Effector CD4-positive, alpha-beta T cell (primary cell): ENCODE measurements around the gene BLM.

Experiments used
- DNase-seq: peaks from one replicate; pipeline ENCODE4 v3.0.0-alpha.2; 2020

BLM gene

DNA sequence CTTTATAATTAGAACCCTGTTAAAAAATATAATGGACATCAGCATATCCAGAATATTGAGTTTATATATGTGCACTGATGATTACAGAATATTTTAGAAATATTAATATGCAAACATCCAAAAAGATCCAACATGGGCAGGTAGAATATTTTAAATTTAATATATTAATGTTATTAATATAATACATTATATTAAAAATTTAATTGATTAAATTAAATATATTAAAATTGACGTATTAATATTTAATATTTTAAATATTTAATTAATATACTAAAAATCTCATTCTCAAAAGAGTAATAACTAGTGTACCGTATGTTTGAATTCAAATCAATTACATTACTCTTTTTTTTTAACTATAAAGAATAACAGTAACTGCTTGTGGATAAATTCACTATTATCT lies 77.4 kb downstream of the BLM start:
- no peak for DNase-seq

- DNase-seq, result no peak
Measured at GRCh38 chr15:90799639-90800170, 82.6 kb downstream of the BLM start.

DNA sequence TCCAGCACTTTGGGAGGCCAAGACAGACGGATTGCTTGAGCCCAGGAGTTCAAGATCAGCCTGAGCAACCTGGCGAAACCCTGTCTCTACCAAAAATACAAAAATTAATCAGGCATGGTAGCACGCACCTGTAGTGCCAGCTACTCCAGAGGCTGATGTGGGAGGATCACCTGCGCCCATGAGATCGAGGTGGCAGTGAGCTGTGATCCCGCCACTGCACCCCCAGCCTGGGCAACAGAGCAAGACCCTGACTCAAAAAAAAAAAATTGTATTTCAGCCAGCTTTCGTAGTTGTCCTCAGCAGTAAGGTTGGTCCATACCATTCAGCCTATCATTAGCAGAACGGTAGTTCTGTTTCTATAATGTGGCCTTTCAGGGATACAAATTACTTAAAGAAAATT lies 84.7 kb downstream of the BLM start:
- DNase-seq, result no peak

DNA sequence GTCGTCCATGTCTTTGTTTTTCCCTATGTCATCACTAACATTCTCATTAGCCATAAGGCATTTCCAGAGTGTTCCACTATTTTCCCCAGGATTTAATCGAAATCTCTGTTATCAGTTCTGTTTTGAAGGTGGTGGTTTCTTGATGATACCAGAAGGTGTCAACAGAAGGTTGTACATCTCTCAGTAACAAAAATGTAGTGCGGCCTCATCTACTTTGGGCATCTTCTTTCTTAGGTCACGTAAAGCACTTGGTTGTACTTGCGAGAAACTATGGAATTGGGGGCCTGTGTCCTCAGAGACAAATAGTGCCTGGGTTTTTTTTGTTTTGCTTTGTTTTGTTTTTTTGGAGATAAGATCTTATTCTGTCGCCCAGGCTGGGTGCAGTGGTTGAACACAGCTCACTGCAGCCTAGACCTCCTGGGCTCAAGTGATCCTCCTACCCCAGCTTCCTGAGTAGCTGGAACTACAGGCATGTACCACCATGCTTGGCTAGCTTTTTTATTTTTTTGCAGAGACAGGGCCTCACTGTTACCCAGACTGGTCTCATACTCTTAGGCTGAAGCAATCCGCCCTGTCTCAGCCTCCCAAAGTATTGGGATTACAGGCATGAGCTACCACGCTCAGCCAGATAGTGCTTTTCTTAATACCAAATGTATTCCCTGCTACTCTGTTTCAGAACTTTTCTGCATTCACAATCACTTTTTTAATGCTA lies 90.1 kb downstream of the BLM start:
- DNase-seq, result no peak

DNA sequence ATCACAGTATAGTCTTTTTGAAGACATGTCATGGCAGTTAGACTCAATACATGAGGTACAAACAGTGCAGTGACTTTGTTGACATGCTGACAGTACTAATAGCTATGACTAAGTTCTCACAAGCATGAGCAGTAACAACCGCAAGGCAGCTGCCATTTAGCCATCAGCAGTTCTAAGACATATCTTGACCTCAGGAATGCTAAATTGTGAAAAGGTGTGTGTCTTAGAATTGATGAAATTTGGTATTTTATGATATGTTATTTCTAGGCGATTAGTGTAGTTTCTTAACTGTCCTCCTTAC lies 90.6 kb downstream of the BLM start:
- DNase-seq, result no peak

- no peak for DNase-seq
Measured at GRCh38 chr15:90808517-90809235, 91.5 kb downstream of the BLM start.

DNA sequence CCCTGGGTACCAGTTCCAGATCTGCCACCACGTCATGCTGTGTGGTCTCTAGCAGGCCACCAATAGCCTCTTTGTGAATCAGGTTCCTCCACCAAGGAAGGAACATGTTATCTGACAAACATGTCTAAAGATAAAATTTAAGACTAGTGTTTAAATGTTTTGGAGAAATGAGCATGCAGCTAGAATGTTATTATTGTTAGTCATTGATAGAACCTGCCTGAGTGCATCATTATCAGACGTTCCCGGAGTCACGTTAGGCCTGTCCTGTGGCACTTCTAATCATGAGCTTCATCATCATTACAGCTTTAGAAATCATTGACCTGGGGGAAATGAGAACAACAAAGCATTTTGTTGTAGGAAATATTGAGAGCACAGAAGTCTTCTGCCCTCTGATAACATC lies 92.4 kb downstream of the BLM start:
- no peak for DNase-seq

GRCh38 chr15:90810354-90810753 lies 93.2 kb downstream of the BLM start:
- no peak for DNase-seq

DNA sequence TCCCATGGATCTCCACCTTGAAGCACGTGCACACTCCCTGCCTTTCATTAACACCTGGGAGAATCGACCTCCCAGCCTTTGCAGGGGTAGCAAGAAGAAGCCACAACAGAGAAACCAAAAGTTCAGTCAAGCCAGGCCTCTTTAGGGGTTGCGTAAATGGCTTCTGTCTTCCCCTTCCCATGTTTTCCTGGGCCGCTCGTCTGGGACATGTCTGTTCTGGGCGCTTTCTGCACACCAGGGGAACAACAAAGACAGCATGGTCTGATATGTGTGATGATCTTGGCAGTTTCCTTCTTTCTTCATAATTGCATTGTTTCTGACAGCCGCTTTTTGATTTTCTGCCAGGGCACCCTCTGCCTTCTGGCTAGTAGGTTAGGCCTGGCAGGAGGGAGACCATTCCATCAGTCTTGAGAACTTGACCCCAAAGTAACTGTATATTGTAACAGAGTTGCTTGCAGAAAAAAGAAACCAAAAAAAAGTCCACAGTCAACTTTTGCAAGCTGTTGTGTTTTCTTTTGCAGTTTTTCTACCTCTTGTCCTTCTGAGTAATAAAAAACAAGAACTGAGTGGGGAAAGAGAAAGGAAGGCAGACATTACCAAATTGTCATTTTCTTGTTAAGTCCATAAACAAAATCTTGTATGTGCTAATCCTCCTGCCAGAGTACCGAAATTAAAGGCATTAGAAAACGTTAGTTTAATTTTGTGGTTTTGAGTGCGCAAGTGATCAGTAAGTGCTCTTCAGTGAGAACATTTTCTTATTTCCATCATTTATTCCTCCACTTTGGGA lies 95.2 kb downstream of the BLM start:
- no peak for DNase-seq

- no peak for DNase-seq
Measured at GRCh38 chr15:90812958-90813265, 95.8 kb downstream of the BLM start.

DNA sequence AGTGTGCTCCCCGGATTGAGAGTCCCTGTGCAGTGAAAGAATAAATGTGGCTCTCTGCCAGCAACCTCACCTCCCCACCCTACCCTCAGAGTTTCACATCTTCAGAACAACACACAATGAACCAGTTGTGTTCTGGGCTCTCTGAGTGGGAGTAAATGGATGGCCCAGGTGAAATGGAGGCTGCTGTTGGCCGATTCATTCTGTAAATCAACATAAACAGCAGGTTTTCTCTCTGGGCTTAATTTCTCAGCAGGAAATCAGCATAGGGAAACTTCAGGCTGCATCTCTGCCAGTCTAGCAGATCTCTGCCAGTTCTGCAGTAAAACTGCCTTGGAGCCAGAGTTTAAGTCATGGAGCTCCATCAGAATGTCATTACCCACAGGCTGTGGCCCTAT lies 96.6 kb downstream of the BLM start:
- DNase-seq, result no peak

- no peak for DNase-seq
Measured at GRCh38 chr15:90814191-90814821, 97.2 kb downstream of the BLM start.

GRCh38 chr15:90816401-90817116 lies 99.4 kb downstream of the BLM start:
- no peak for DNase-seq

DNA sequence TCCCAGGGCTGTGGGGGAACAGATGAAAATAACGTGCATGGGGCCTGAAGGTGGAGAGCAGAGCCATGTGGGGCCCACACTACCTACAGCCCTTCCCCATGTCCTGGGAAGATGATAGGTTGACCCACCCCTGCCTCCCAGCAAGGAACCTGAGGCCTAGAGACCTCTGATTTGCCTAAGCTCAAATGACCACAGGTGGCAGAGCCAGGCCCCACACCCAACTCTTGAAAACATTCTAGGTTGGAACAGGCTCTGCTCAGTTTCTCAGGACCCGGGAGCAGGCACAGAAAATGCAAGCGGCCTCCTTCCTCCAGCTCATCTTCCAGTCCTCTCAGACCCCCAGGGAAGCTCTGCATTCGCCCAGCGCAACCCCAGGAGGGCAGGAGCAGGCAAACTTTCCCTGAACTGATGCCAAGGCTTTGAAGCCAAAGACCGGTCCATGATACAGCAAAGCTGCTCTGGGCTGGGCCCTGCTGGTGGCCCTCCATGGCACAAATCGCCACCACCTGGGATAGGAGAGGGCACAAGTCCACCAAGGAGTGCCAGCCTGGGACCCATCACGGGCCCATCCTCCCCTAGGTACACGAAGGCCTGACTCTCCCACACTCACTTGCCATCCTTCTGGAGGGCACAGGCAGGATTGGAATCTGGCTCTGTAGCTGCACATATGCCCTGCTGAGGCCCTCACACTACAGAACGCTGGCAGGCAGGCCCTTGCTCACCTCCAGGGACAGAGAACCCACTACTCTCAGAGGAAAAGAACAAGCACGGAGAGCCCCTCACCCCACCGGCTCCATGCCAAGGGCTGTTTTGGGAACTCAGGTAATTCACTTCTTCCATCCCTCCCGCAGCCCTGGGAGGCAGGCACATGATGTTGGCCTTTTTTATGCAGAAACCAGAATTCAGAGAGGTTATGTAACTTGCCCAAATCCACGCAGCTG lies 100.2 kb downstream of the BLM start:
- no peak for DNase-seq

- DNase-seq, result no peak
Measured at GRCh38 chr15:90818251-90819210, 101.4 kb downstream of the BLM start.

- DNase-seq, result no peak
Measured at GRCh38 chr15:90819390-90819789, 102.2 kb downstream of the BLM start.

DNA sequence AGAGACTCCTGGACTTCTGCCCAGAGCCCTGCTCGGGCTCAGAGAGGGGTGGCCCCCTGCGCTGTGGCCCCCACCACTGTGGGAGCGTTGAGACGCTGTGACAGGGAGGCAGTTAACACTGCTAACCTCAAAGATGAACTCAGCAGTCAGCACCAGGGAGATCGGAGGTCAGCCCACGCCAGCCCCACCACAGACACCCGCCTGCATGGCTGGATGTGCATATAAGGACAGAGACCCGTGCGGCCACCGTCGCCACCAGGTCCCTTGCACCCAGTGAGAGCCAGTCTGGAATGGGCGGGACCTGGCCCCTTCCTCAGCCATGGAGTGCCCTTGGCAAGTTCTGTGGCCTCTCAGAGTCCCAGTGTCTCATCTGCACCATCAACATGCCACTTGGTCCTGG lies 102.7 kb downstream of the BLM start:
- DNase-seq, result no peak

DNA sequence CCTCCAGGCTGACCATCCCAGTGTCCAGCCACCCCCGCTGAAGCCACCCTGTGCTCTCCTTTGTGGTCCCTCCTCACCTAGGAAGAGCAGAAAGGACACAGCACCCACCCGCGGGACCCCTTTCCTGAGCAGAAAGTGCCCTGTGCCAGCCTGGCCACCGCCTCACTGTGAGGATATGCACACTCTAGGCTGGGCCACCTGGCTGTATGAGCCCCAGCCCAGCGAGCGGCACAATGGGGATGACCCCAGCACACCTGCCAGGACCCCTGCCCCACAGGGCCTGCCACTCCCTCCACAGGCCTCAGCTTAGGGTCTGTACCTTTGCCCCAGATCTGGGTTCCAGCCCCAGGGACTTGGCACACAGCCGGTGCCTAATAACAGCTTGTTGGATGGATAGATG lies 103.3 kb downstream of the BLM start:
- no peak for DNase-seq

DNA sequence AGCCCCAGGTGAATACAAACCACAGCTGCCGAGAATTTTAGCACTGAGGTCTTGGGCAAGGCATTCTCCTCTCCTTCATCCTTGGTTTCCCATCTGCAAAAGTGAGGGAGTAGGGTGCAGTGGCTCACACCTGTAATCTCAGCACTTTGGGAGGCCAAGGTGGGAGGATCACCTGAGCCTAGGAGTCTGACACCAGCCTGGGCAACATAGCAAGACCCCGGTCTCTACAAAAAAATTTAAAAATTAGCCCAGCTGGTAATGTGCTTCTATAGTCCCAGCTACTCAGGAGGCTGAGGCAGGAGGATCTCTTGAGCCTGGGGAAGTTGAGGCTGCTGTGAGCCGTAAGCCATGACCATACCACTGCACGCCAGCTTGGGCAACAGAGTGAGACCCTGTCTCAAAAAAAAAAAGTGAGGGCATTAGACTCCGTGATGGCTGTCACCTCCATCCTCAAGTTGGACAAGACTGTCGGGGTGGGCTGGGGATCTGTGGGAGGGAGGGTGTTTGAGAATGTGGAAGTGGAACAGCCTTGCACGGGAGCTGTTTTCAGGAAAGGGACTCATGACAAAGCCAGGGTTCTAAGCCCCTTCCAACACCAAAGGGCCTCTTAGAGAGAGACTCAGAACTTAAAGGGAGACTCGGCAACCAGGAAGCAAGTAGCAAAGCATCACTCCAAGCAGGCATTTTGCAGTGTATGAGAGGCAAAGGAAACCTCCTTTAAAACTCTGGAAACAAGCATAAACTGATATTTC lies 105.2 kb downstream of the BLM start:
- no peak for DNase-seq
